HEK293T (cell line): ENCODE measurements around the gene GRID2.

Source experiments
- CTCF ChIA-PET: fragments of 350-600 bp; formaldehyde crosslinking; extraction: SDS; loops from one replicate; lab custom pipeline; 2021; ENCODE audit warnings: antibody characterized with exemption, inconsistent platforms; lab: Yijun Ruan, JAX
- POLR2A ChIA-PET: fragments of 350-600 bp; formaldehyde crosslinking; extraction: SDS; loops from one replicate; lab custom pipeline; 2020; ENCODE audit warnings: antibody characterized with exemption, inconsistent platforms; lab: Yijun Ruan, JAX
- DNase-seq: peaks from one replicate; pipeline ENCODE4 v3.0.0; 2012; ENCODE audit warnings: mixed read lengths; ENCODE audit errors: extremely low spot score
- ARNT ChIP-seq: fragments of 450-650 bp; IDR thresholded peaks from 2 replicates; pipeline ENCODE4 v1.6.1; 2017; ENCODE audit warnings: mild to moderate bottlenecking
- BHLHE40 ChIP-seq: fragments of 450-650 bp; IDR thresholded peaks from 2 replicates; pipeline ENCODE4 v1.6.1; 2016; ENCODE audit warnings: mild to moderate bottlenecking, moderate library complexity, borderline replicate concordance
- CTBP1 ChIP-seq: fragments of 450-650 bp; IDR thresholded peaks from 2 replicates; pipeline ENCODE4 v1.6.1; 2016; ENCODE audit warnings: borderline replicate concordance
- ELF4 ChIP-seq: fragments of 450-650 bp; IDR thresholded peaks from 2 replicates; pipeline ENCODE4 v1.6.1; 2017; ENCODE audit warnings: antibody characterized with exemption
- FOXA1 ChIP-seq: fragments of 450-650 bp; IDR thresholded peaks from 2 replicates; pipeline ENCODE4 v1.6.1; 2016; ENCODE audit warnings: mild to moderate bottlenecking
- FOXK2 ChIP-seq: fragments of 450-650 bp; IDR thresholded peaks from 2 replicates; pipeline ENCODE4 v1.6.1; 2016; ENCODE audit warnings: mild to moderate bottlenecking
- FOXM1 ChIP-seq: fragments of 450-650 bp; IDR thresholded peaks from 2 replicates; pipeline ENCODE4 v1.6.1; 2017; ENCODE audit warnings: mild to moderate bottlenecking, borderline replicate concordance
- HDGF ChIP-seq: fragments of 450-650 bp; IDR thresholded peaks from 2 replicates; pipeline ENCODE4 v1.6.1; 2017; ENCODE audit warnings: antibody characterized with exemption, borderline replicate concordance
- L3MBTL2 ChIP-seq: fragments of 450-650 bp; conservative IDR thresholded peaks from 2 replicates; pipeline ENCODE4 v1.6.1; 2016; ENCODE audit warnings: mild to moderate bottlenecking
- LEF1 ChIP-seq: fragments of 450-650 bp; IDR thresholded peaks from 2 replicates; pipeline ENCODE4 v1.6.1; 2017; ENCODE audit warnings: mild to moderate bottlenecking, borderline replicate concordance
- NFRKB ChIP-seq: fragments of 450-650 bp; IDR thresholded peaks from 2 replicates; pipeline ENCODE4 v1.6.1; 2016; ENCODE audit warnings: mild to moderate bottlenecking, moderate library complexity
- PKNOX1 ChIP-seq: fragments of 450-650 bp; IDR thresholded peaks from 2 replicates; pipeline ENCODE4 v1.6.1; 2016
- SP1 ChIP-seq: fragments of 450-650 bp; IDR thresholded peaks from 2 replicates; pipeline ENCODE4 v1.6.1; 2017
- SUZ12 ChIP-seq: fragments of 450-650 bp; IDR thresholded peaks from 2 replicates; pipeline ENCODE4 v1.6.1; 2016; ENCODE audit warnings: mild to moderate bottlenecking
- TARDBP ChIP-seq: fragments of 450-650 bp; IDR thresholded peaks from 2 replicates; pipeline ENCODE4 v1.6.1; 2016
- ZNF384 ChIP-seq: fragments of 450-650 bp; IDR thresholded peaks from 2 replicates; pipeline ENCODE4 v1.6.1; 2016

Gene GRID2

GRCh38 chr4:93743022-93743421 is 1439.3 kb downstream of the GRID2 start:
- CTCF ChIA-PET: no interaction called here

GRCh38 chr4:93743635-93744034 is 1439.9 kb downstream of the GRID2 start:
- TF ChIP-seq PKNOX1 (peak; percentile 72), L3MBTL2 (no peak)
- CTCF ChIA-PET: no interaction called here
- POLR2A ChIA-PET: no interaction called here
- no peak for DNase-seq

More at GRCh38 chr4:93743022-93743421, 1439.3 kb downstream of the GRID2 start:
- no peak for DNase-seq
- POLR2A ChIA-PET: no interaction called here
- TF ChIP-seq SP1 (no peak), L3MBTL2 (no peak), PKNOX1 (no peak), CTBP1 (no peak), FOXM1 (no peak), FOXA1 (no peak), SUZ12 (no peak), ELF4 (no peak), TARDBP (no peak), LEF1 (no peak), BHLHE40 (no peak), NFRKB (no peak), HDGF (no peak), ZNF384 (no peak), FOXK2 (no peak), ARNT (no peak)

- TF ChIP-seq BHLHE40: no peak
- no peak for TF ChIP-seq FOXK2
- TF ChIP-seq FOXM1: no peak
- no peak for TF ChIP-seq CTBP1
- no peak for DNase-seq
- CTCF ChIA-PET: no interaction called here
- POLR2A ChIA-PET: no interaction called here
Measured at GRCh38 chr4:93744961-93745360, 1441.2 kb downstream of the GRID2 start.

GRCh38 chr4:93746031-93746430 is 1442.3 kb downstream of the GRID2 start:
- no peak for DNase-seq
- CTCF ChIA-PET: no interaction called here
- POLR2A ChIA-PET: no interaction called here
- no peak for TF ChIP-seq NFRKB

DNA sequence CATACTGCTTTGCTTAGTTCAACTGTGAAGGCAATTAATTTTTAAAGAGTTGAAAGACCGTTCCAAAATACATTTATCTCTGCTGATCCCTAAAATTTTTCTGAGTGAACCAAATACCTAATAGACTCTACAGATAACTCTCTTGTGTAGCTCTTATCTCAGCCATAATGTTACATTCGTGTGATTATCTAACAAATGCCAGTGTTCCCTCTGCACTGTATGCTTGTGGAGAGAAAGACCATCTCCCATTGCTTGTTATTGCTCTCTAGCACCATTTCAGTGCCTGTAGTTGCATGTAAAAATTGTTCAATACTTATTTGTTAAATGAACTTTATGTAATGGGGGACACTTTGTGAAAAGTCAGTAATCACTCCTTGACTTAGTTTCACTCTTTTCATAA is 1443.5 kb downstream of the GRID2 start:
- ChIA-PET CTCF (no interaction called here), POLR2A (no interaction called here)
- no peak for TF ChIP-seq L3MBTL2
- no peak for TF ChIP-seq HDGF
- TF ChIP-seq PKNOX1: no peak
- TF ChIP-seq CTBP1: no peak
- no peak for TF ChIP-seq FOXM1
- TF ChIP-seq SUZ12: no peak
- TF ChIP-seq ARNT: no peak
- TF ChIP-seq SP1: no peak
- TF ChIP-seq TARDBP: no peak
- TF ChIP-seq LEF1: no peak
- TF ChIP-seq BHLHE40: no peak
- TF ChIP-seq FOXA1: no peak
- TF ChIP-seq ELF4: no peak
- TF ChIP-seq NFRKB: no peak
- TF ChIP-seq FOXK2: no peak
- TF ChIP-seq ZNF384: no peak
- no peak for DNase-seq

GRCh38 chr4:93748373-93749291 is 1444.9 kb downstream of the GRID2 start:
- TF ChIP-seq ELF4: no peak
- TF ChIP-seq ZNF384: no peak
- no peak for TF ChIP-seq LEF1
- no peak for TF ChIP-seq PKNOX1
- no peak for TF ChIP-seq TARDBP
- TF ChIP-seq SUZ12: no peak
- TF ChIP-seq FOXM1: no peak
- TF ChIP-seq HDGF: no peak
- no peak for TF ChIP-seq ARNT
- ChIA-PET POLR2A (no interaction called here), CTCF (no interaction called here)
- DNase-seq: no peak
